GM12878 (cell line): Measurements from ENCODE around the gene CEP83. TPM values are rescaled to one million over a fixed set of nuclear protein-coding genes. Genes with fewer than 3 reads are reported as not detected.

Source experiments
- ATAC-seq: fragments of 200-7000 bp; cut with Tn5 transposase; 3 replicates; pipeline ENCODE4 v1.9.1; 2020; ENCODE audit warnings: mild to moderate bottlenecking, moderate library complexity
- BruUV-seq: library from RNA; stranded (reverse); fragments of 400-500 nt; replicated peaks from 2 replicates; lab custom pipeline; 2021; lab: Mats Ljungman, UMichigan
- CTCF ChIA-PET: fragments of 300-600 bp; sonication (Branson Sonifier 250); formaldehyde crosslinking; extraction: SDS; loops from one replicate; lab custom pipeline; 2021; ENCODE audit warnings: inconsistent platforms; lab: Yijun Ruan, JAX
- POLR2A ChIA-PET: fragments of 350-600 bp; formaldehyde crosslinking; extraction: SDS; loops from one replicate; lab custom pipeline; 2021; ENCODE audit warnings: inconsistent platforms; lab: Charles Lee
- RAD21 ChIA-PET: fragments of 300-600 bp; sonication (Branson Sonifier 250); formaldehyde crosslinking; loops from one replicate; lab custom pipeline; 2023; ENCODE audit warnings: antibody characterized with exemption; ENCODE audit not compliant: unreplicated experiment; lab: Charles Lee
- SMC1A ChIA-PET: fragments of 300-600 bp; sonication (Branson Sonifier 250); formaldehyde crosslinking; loops from one replicate; lab custom pipeline; 2023; ENCODE audit not compliant: unreplicated experiment, uncharacterized antibody; lab: Charles Lee
- DNase-seq: peaks from one replicate; pipeline ENCODE4 v3.0.0-alpha.2; 2011; ENCODE audit warnings: low read depth, low spot score
- FAIRE-seq: peaks from 3 replicates; lab custom pipeline; 2011; peaks lifted over from hg19 to GRCh38; lab: Jason Lieb, UNC
- H2AFZ ChIP-seq: 2 replicates; pipeline ENCODE4 v1.6.0; 2011; ENCODE audit warnings: low read depth, low read length, control low read depth; ENCODE audit not compliant: control insufficient read depth
- H3K27ac ChIP-seq: 2 replicates; pipeline ENCODE4 v1.5.1; 2011; ENCODE audit warnings: control low read depth; ENCODE audit not compliant: control insufficient read depth, insufficient read depth
- H3K27me3 ChIP-seq, 2 experiments: replicated peaks in 1 of 2; 2 replicates each; pipeline versions ENCODE4 v1.6.0 to v1.6.1; 2011; ENCODE audit warnings: low read length in 1 of 2; ENCODE audit not compliant: control insufficient read depth in 2 of 2, insufficient read depth in 2 of 2
- H3K36me3 ChIP-seq, 2 experiments: 2 replicates each; pipeline ENCODE4 v1.5.1; 2011; ENCODE audit warnings: low read length in 1 of 2; ENCODE audit not compliant: control insufficient read depth in 2 of 2, insufficient read depth in 2 of 2
- H3K4me1 ChIP-seq: 2 replicates; pipeline ENCODE4 v1.6.1; 2011; ENCODE audit warnings: mild to moderate bottlenecking, low read length, moderate library complexity, mixed read lengths; ENCODE audit not compliant: control insufficient read depth, insufficient read depth
- H3K4me2 ChIP-seq: 2 replicates; pipeline ENCODE4 v1.6.0; 2011; ENCODE audit warnings: control low read depth; ENCODE audit not compliant: control insufficient read depth, insufficient read depth
- H3K4me3 ChIP-seq: fragments of 200-600 bp; sonication (generic); 2 replicates; pipeline ENCODE4 v1.5.1; 2016
- H3K79me2 ChIP-seq: 2 replicates; pipeline ENCODE4 v1.6.0; 2011; ENCODE audit warnings: low read length; ENCODE audit not compliant: control insufficient read depth, insufficient read depth
- H3K9ac ChIP-seq: 2 replicates; pipeline ENCODE4 v1.8.0; 2011; ENCODE audit warnings: low read length, control low read depth, mixed read lengths; ENCODE audit not compliant: control insufficient read depth, insufficient read depth
- H3K9me3 ChIP-seq: replicated peaks from 3 replicates; pipeline ENCODE4 v1.5.1; 2011; ENCODE audit warnings: mild to moderate bottlenecking, low read length; ENCODE audit not compliant: control insufficient read depth, insufficient read depth
- H4K20me1 ChIP-seq: 2 replicates; pipeline ENCODE4 v1.6.0; 2011; ENCODE audit not compliant: control insufficient read depth, insufficient read depth
- ATF3 ChIP-seq: IDR thresholded peaks from 2 replicates; pipeline ENCODE4 v1.6.1; 2011; ENCODE audit warnings: low read depth, mild to moderate bottlenecking, low read length, moderate library complexity, borderline replicate concordance; ENCODE audit errors: extremely low read depth
- IRF3 ChIP-seq: fragments of 450-650 bp; IDR thresholded peaks from 2 replicates; pipeline ENCODE4 v1.6.1; 2014; ENCODE audit warnings: mild to moderate bottlenecking
- KDM1A ChIP-seq: fragments of 200-600 bp; sonication (generic); IDR thresholded peaks from 2 replicates; pipeline ENCODE4 v1.6.1; 2016; ENCODE audit warnings: borderline replicate concordance
- RFX5 ChIP-seq: IDR thresholded peaks from 2 replicates; pipeline ENCODE4 v1.6.1; 2011; ENCODE audit warnings: low read depth, low read length, improper control_type of control experiment
- ZBED1 ChIP-seq: IDR thresholded peaks from 2 replicates; pipeline ENCODE4 v1.6.1; 2016; ENCODE audit warnings: borderline replicate concordance
- ZNF217 ChIP-seq: fragments of 450-650 bp; IDR thresholded peaks from 2 replicates; pipeline ENCODE4 v1.6.1; 2017; ENCODE audit warnings: antibody characterized with exemption, mild to moderate bottlenecking
- ZNF592 ChIP-seq: fragments of 450-650 bp; IDR thresholded peaks from 2 replicates; pipeline ENCODE4 v1.6.1; 2017; ENCODE audit warnings: mild to moderate bottlenecking, moderate library complexity
- WGBS: methylation state at CpG from one replicate; pipeline ENCODE4 v1.1.6; 2016; ENCODE audit warnings: low lambda C conversion rate; ENCODE audit not compliant: insufficient replicate concordance, insufficient coverage; ENCODE audit errors: missing lambda C conversion rate; 5-methylcytosine and 5-hydroxymethylcytosine counted together
- in situ Hi-C: fragments of 300-500 bp; cut with MboI; formaldehyde crosslinking; loops from 9 replicates; pipeline ENCODE4 v1.14.3; 2018; ENCODE audit warnings: mixed read lengths
- intact Hi-C: fragments of 100-400 bp; cut with micrococcal nuclease; formaldehyde crosslinking; loops from one replicate; pipeline ENCODE4 v1.14.2; 2022; ENCODE audit not compliant: unreplicated experiment
- polyA plus RNA-seq, 11 experiments: library from polyadenylated mRNA; depleted of rRNA in 4 of 11; unstranded in 6 of 11; stranded (reverse) in 5 of 11; fragments of >200 nt; fragmentation: Nextera tagmentation in 4 of 11; fragmentation: Illumina TruSeq in 1 of 11; extraction: Ambion mirVana in 4 of 11; extraction: Trizol in 1 of 11; gene quantifications; 1 replicate in 1 of 11; 2 replicates in 10 of 11; pipeline versions ENCODE4 v1.2.1 to v1.2.3, GENCODE V29; 2011 to 2016; ENCODE audit warnings: inconsistent platforms in 2 of 11, missing spikeins in 2 of 11, low read depth in 1 of 11
- total RNA-seq, 4 experiments: library from RNA; depleted of rRNA in 3 of 4; stranded (reverse); fragments of >200 nt in 3 of 4; fragmentation: Illumina TruSeq in 1 of 4; extraction: Trizol in 1 of 4; gene quantifications; 2 replicates each; pipeline versions ENCODE4 v1.2.1 to v1.2.3, GENCODE V29; 2013 to 2021

The CEP83 gene
- total and polyA plus RNA-seq, 10 of the 15 experiments (the other 5 are each of a cell fraction or from before 2014, with no cell fraction given), result 4.3 to 39.0 (median 22.5) TPM

GRCh38 chr12:94304566-94305061 lies 155.1 kb downstream of the CEP83 start:
- SMC1A ChIA-PET, result interaction anchor here (0.6 to 2.7 kb wide), 16 partner anchors 10 to 153 kb away, joined by 3 to 15 read pairs (median 5); no protein-coding TSS in a partner anchor
- intact Hi-C loops (loop anchor here (5.0 kb wide), 1 partner anchor 157 kb away; the partner anchor contains the start of gene PLXNC1), in situ Hi-C loops (no loop called here)
- FAIRE-seq, result no peak
- RAD21 ChIA-PET, result interaction anchor here (0.8 to 1.5 kb wide), 6 partner anchors 8 to 228 kb away, joined by 3 to 8 read pairs (median 3); no protein-coding TSS in a partner anchor
- no peaks in the 10 kb centered on the region for H3K27me3 ChIP-seq
- no peak overlapping the region for H3K4me2 ChIP-seq
- no peak overlapping the region for H3K4me3 ChIP-seq
- CTCF ChIA-PET, result interaction anchor here (0.6 to 1.6 kb wide), 7 partner anchors 33 to 170 kb away, joined by 3 to 6 read pairs (median 3); partner anchors contain the start of genes CEP83 and PLXNC1
- no peaks in the 10 kb centered on the region for H3K9me3 ChIP-seq
- no peaks in the 10 kb centered on the region for H4K20me1 ChIP-seq
- H2AFZ ChIP-seq, result no peak overlapping the region
- peaks cover 32% of the 10 kb centered on the region for H3K4me1 ChIP-seq
- no peak for DNase-seq
- ATAC-seq, result no peak
- peaks cover 11 to 36% of the 10 kb centered on the region in 2 experiments for H3K36me3 ChIP-seq
- POLR2A ChIA-PET, result interaction anchor here (1.2 to 2.8 kb wide), 3 partner anchors 14 to 100 kb away, joined by 3 to 9 read pairs (median 4); no protein-coding TSS in a partner anchor
- WGBS, result 77% methylated on average over 3 of the region's 3 CpGs
- no TSS peak for BruUV-seq
- TF ChIP-seq IRF3 (no peak), ZBED1 (0 out of 2 replicates have a peak, but pooled peaks have one; percentile 13)
- TF ChIP-seq, all 136 proteins: peak for 1
- Histone ChIP-seq H3K9ac (no peak overlapping the region), H3K79me2 (no peaks in the 10 kb centered on the region), H3K27ac (peak overlapping the region; percentile 42; the same call in 1 of the 2 replicates)

GRCh38 chr12:94304012-94304411 lies 155.7 kb downstream of the CEP83 start:
- H3K4me1 ChIP-seq, result peaks cover 27% of the 10 kb centered on the region
- intact Hi-C loops (no loop called here), in situ Hi-C loops (no loop called here)
- no peaks in the 10 kb centered on the region for H4K20me1 ChIP-seq
- no peaks in the 10 kb centered on the region for H3K79me2 ChIP-seq
- H3K9me3 ChIP-seq, result no peaks in the 10 kb centered on the region
- H3K27ac ChIP-seq, result no peak overlapping the region
- ChIA-PET RAD21 (interaction anchor here (0.6 to 1.5 kb wide), 4 partner anchors 98 to 228 kb away, joined by 3 to 4 read pairs (median 3); no protein-coding TSS in a partner anchor), CTCF (interaction anchor here (1.1 to 1.6 kb wide), 4 partner anchors 11 to 169 kb away, joined by 3 to 6 read pairs (median 4); no protein-coding TSS in a partner anchor), POLR2A (interaction anchor here (0.7 to 2.8 kb wide), 3 partner anchors 14 to 35 kb away, joined by 3 to 9 read pairs (median 4); no protein-coding TSS in a partner anchor), SMC1A (interaction anchor here (0.7 to 1.9 kb wide), 8 partner anchors 11 to 96 kb away, joined by 3 to 8 read pairs (median 5); no protein-coding TSS in a partner anchor)
- H3K36me3 ChIP-seq, result peaks cover 13 to 36% of the 10 kb centered on the region in 2 experiments
- 36% methylated on average over 1 of the region's 1 CpG for WGBS
- DNase-seq (no peak), ATAC-seq (no peak), FAIRE-seq (no peak)
- H3K27me3 ChIP-seq, result no peaks in the 10 kb centered on the region
- no TSS peak for BruUV-seq
- no peak overlapping the region for H2AFZ ChIP-seq
- H3K4me3 ChIP-seq, result no peak overlapping the region
- no peak overlapping the region for H3K9ac ChIP-seq
- H3K4me2 ChIP-seq, result no peak overlapping the region
- no peak for TF ChIP-seq ATF3
- TF ChIP-seq ZNF217, result no peak
- TF ChIP-seq KDM1A, result no peak
- no peak for TF ChIP-seq RFX5
- no peak for TF ChIP-seq ZNF592
